HG03196 (cell line): ENCODE results near the gene TSPAN4.
A peak's percentile ranks its signal among the peaks of the same experiment; 100 is the strongest.

Source experiments
- ATAC-seq: cut with Tn5 transposase; IDR thresholded peaks from one replicate; pipeline ENCODE4 v1.9.1; 2021; ENCODE audit not compliant: unreplicated experiment

Gene TSPAN4, protein sequence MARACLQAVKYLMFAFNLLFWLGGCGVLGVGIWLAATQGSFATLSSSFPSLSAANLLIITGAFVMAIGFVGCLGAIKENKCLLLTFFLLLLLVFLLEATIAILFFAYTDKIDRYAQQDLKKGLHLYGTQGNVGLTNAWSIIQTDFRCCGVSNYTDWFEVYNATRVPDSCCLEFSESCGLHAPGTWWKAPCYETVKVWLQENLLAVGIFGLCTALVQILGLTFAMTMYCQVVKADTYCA

DNA sequence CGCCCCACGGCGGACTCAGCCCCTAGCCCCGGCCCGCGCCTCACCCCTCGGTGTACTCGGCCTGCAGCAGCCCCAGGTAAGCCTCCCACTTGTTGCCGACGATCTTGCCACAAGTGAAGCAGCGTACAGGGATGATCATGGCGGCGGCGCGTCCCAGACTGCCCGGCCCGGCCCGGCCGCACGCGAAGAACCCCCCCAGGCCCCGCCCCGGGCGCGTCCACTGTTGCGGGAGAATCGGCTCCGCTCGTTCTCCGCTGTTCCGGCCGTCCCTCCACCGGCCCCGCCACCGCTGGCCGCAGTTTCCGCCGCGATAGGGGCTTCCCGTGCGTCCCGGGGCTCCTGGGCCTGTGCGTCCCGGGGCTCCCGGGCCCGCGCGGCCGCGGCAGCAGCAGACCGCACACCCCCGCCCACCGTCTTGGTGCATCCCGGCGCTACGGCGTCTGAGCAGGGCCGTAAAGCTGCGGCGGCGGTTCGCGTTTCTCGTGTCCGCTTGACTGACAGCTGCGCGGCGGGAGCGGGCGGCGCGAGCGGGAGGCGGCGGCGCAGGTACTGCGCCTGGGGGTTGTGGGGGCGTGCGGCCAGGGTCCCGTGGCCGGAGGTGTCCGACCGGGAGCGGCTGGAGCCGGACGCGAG, at the start of gene TSPAN4, which contains the start of gene POLR2L:
TSS of gene TSPAN4 (plus strand) at position 483 of the 633 bp plus-strand sequence. CDS start 7,453 bp downstream, outside the sequence.
TSS of gene POLR2L (minus strand) at position 160 of the 633 bp plus-strand sequence. CDS start at position 139, 21 bp downstream.
- peak; percentile 46 for ATAC-seq

DNA sequence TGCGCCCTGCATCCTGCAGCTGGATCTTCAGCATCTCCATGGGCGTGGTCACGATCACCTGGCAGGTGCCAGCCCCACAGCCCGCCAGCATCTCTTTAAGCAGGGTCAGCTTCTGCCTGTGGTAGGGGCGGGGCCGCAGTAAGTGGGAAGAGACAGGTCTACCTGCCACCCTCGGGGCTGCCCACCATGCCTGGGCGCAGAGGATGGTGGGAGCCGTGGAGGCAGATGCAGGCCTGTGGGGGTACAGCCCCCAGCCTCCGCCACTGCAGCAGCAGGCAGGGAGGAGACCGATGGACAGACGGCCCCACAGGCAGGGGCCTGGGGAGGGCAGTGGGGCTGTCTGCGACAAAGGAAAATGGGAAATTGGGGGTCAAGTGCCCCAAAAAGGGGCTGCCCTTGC, 49.8 kb upstream of the TSPAN4 start:
- ATAC-seq: no peak

DNA sequence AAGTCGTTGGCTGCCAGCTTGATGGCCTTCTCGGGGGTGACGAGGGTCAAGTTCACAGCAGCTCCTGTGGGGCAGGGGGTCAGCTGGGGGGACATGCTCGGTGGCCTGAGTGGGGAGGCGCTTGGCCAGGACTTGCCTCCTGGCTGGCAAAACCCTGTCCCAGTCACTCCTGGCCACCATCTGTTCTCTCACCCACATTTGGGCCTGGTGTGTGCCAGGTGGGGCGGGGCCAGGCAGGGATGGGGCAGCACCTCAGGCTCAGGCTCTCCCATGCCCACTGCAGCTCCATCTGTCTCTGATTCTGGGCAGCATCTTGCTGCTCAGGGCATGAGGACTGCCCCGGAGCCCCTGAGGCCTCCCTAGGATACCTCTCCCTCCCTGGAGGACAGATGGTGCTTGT, 49.1 kb upstream of the TSPAN4 start:
- ATAC-seq: no peak

DNA sequence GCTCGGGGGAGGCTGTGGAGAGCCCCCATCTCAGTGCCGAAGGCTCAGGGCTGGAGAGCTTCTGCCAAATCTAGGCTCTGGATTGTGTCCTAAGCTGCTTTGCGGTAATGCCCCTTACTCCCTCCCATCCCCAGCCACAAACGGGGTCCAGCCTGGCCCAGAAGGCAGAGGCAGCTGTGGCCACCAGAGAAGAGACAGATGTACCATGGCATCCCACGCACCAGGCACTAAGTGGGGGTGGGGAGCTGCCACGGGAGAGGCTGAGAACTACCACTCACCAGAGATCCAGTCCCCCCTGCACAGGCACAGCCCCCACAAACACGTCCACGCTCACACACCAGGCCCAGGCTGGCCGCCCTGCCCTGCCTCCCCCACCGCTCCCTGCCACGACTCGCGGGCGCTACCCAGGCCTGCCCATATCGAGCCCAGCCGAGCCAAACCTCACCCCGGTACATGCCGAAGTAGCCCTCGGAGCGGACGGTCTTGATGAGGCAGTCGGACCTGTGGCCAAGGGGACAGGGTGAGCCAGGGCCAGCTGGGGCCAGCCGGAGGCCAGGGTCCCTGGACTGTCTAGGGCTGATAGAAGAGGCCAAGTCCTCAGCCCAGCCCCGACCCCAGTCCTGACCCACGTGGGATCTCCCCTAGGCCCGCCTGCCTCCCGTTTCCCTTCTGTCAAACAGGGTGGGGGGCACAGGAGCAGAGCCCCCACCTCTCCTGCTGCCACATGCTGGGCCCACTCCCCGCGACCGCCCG, 48.5 kb upstream of the TSPAN4 start:
- ATAC-seq: no peak

DNA sequence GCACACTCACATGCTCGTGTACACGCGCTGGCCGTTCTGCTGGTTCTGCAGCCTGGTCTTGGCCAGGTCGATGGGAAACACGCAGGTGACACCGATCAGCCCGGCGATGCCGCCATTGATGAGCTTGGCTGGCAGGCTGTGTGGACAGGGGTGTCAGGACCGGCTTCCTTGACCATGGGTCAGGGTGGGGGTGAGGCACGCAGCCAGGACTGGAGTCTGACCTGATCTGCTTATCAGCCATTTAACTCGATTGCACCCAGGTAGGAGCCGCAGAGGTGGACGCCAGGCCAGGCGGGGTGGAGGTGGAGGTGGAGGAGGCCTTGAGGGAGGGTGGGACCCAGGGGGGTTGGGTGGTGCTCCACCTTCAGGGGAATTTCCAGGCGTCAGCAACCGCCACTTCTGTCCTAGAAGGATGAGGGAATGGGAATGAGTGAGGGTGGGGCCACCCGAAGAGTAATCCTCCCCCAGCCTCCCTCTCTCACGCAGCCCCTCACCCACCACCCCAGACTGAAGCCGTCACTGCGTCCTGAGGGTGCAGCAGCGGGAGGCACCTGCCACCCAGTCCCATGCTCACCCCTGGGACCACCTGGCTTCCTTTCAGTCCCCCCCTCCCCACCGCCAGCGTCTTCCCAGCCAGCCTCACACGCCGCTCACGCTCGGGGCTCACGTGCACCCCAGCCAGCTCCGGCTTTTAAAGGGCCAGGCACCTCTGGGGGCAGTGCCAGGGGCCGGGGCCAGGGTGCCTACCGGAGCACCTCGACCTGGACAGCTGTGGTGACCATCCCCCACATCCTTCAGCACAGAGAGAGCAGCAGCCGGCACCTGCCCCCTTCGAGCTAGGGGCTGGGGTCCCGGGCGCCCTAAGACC, 47.7 kb upstream of the TSPAN4 start:
- ATAC-seq: no peak

DNA sequence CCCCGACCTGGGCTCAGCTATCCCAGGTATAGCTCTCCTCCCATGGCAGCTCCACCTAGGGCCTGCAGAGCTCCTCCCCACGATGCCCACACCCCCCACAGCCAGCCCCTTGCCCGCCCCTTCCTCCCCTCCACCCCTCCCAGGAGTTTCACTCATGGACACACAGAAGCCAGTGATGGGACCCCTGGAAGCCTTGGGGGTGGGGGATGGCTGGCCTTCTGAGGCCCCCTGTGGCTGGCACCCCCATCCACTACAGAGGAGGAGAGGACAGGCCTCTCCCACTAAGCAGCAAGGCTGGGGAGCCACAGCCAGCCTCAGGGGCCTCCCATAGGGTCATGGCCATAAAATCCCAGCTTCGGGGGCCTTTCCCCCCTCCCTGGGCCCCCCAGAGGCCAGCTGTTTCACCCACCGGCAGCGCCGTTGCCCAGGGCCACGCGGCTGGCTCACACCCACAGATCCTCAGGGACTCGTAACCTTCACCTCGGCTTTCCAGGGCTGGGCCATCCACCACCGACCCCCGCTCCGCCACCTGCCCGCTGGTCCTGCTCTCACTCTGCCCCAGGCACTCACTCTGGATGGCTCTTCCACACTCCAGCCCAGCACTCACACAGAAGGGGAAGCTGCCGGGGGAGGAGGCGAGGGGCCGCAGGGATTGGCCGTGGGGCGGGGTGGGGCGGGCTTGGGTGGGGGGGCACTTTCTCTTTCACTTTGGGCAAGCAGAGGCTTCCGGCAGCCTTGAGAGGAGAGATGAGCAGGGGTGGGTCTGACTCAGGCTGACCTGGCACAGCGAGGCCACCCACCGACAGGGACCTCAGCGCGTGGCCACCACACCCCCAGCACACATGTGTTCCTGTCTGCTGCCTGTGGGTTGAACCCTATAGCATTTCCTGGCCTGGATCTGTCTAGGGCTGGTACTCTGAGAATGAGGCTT, 46.8 kb upstream of the TSPAN4 start:
- ATAC-seq: peak; percentile 23

DNA sequence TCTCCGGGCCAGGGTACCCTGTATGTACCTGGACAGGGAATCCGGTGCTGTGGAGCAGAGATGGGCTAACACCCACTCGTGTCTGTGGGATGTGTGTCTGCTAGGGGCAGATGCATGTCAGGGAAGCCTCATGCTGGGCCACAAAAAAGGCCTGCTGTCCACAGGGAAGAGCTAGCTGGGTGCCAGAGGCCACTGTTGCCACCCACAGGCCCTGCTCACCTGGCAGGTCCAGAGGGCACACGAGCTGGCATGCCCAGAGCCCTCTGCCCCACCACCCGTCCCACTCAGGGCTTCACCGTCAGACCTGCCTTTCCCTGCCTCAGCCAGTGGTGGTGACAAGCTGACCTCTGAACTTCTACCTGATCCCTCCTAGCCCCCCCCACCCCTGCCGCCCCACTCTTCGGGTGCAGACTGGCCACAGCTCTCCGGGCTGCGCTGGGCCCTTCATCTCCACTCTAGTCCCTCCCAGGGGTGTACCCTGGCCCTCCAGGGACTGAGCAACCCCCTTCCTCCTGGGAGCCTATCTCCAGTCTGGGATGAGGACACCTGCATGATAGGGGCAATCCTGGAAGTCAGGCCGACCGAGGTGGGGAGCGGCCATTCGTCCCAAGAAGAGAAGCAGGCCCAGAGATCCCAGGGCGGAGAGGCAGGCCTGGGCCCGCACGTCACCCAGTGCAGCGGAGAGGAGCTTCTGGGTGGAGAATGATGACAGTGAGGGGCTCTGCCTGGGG, 45.9 kb upstream of the TSPAN4 start:
- no peak for ATAC-seq

DNA sequence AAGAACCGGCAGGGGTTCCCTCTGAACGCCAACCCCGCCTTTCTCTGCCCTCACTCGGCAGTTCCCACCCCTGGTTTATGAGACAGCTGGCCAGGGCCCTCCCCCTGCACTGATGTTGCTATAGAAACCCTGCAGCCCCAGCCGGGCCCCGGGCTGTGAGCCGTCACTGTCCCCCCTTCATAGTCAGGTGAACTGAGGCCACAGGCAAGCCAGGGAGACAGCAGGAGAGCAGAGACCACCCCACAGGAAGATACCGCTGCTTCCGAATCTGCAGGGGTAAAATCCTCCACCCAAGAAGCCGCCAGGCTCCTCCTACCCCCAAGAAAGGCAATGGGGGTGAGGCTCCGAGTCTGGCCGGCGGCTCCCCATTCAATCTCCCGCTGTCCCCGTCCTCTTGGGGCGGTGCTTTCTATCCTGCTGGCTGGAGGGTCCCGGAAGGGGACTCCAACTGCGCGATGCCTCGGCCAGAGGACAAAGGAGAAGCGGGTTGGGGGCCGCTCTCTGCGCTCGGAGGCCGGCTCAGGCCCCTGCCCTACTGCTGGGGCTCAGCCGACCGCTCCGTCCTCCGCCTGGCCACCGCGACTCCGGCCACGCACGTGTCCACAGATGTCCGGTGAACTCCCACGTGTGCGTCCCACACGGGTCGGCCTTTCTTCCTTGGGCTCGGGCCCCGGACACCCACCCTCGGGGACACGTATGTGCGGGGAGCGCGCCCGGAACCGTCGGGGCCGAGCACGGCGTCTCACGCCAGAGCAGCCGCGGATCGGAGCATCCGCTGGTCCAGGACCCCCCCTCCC, 45.2 kb upstream of the TSPAN4 start:
- ATAC-seq: peak; percentile 37

DNA sequence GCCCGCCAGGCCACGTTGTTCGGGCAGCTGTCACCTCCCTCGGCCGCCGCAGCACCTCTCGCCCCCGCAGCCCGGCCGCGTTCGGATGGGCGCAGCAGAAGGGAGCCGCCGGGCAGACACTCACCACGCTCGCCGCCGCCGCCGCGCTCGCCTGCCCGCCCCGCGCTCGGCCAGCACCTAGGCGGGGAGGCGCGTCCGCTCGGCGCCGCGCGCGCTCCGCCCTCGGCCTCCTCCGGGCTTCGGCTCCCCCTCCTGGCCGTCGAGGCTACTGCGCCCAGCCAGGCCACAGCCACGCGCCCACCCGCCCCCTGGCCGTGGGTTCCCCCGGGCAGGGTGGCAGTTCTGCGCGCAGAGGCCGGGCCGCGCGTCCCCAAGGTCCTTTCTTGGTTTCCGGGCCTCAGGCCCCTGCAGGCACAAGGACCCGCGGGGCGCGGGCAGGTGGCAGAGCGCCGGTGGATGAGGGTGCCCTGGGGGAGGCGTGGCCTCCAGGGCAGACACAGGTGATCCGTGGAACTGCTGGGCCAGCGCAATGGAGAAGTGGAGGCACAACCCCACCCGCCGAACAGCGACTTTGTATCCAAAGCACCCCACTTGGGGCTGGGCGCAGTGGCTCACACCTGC, 44.4 kb upstream of the TSPAN4 start, which contains the start of gene SLC25A22:
TSS of gene SLC25A22 (minus strand) at position 189 of the 621 bp plus-strand sequence. CDS start 3,275 bp downstream, outside the sequence.
- peak; percentile 48 for ATAC-seq

DNA sequence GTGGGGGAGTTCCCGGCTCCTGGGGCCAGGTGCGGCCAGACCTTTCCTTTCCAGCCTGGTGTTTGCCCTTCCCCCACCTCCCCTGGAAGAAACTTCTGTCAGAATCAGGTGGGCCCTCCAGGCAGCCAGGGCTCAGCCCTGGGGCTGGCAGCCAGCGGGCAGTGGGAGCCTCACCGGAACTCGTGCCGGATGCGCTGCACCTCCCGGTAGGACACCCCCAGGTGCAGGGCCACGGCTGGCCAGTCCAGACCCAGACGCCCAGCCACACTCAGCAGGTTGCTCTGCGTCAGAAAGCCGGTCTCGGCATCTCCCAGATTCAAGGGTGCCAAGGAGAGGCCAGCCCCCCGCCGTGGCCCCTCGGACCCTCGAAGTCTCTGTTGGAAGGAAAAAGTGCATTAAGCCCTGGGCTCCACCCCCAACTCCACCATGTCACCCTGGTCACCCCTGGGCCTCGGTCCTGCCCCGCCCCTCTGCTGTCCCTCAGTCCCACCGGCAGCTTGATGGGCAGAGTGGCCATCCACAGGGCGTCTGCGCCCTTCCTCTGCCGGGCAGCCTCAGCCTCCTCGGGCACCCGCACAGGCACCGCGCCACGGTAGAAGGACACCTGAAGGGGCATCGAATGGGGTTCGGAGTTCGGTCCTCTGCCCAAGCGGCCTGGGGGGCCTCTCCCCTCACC, 42.9 kb upstream of the TSPAN4 start:
- ATAC-seq: no peak

DNA sequence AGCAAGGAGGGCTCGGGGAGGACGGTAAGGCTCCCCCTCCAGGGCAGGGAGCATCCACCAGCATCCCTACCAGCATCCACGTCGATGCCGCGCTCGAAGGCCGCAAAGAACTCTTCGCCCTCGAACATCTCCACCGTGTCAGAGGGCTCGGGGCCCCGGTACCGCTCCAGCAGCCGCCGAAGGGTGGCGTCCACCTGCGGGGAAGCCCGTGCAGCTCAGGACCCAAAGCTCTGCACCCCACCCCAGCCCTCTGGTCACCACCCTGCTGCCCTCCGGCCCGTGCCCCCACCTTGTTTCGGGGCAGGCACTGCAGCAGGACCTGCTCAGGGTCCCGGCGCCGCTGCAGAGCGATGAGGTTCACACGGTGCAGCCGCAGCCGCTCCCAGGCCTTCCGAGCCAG, 42.2 kb upstream of the TSPAN4 start:
- ATAC-seq: no peak

DNA sequence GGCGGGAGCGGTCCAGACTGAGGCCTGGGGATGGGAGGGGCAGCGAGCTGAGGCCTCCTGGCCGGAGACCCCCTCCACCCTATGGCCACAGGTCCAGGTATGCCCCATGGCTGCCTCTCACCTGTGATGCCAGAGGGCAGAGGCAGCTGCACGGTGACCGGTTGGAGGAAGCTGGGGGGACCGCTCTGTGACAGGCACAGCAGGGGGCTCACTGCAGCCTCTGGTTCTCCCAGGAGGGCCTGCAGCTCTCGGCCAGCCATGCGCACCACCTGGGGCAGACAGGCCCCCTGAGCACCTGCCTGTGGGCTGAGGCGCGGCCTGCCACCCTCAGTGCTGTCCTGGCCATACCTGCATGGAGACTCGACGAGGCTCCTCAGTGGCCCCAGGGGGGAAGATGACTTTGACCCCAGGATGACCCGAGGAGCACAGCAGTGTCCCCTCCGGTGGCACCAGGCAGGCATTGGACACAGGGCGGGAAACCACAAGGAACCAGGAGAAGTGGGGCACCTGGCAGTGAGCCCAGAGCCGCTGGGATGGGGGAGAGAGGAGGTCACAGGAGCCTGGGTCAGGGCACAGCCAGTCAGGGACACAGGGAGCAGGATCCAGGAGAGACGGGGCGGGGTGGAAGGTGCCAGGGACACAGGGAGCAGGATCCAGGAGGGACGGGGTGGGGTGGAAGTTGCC, 41.4 kb upstream of the TSPAN4 start:
- no peak for ATAC-seq

DNA sequence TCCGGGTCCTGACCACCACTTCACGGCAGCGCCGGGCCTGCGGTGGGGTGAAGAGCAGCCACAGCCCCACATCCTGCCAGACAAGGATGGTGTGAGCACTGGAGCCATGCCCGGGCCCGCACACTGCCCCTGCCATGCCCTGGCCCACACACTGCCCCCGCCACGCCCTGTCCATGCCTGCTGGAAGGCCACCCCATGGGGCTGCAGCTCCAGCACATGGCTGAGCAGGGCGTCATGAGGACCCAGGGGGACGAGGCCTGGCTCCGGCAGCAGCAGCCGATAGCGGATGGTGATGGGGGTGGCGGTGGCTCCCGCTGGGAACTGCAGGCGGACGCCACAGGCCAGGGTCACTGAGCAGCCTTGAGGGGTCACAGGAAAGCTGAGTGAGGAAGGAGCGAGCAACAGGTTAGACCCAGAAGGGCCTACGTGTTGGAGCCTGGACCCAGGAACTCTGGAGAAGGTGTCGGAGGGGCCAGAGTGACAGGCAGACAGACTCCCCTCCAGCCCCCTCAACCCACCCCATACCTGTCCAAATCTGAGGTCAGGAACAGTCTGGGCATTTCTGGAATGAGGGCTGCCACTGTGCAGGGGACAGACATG, 40.5 kb upstream of the TSPAN4 start:
- no peak for ATAC-seq

DNA sequence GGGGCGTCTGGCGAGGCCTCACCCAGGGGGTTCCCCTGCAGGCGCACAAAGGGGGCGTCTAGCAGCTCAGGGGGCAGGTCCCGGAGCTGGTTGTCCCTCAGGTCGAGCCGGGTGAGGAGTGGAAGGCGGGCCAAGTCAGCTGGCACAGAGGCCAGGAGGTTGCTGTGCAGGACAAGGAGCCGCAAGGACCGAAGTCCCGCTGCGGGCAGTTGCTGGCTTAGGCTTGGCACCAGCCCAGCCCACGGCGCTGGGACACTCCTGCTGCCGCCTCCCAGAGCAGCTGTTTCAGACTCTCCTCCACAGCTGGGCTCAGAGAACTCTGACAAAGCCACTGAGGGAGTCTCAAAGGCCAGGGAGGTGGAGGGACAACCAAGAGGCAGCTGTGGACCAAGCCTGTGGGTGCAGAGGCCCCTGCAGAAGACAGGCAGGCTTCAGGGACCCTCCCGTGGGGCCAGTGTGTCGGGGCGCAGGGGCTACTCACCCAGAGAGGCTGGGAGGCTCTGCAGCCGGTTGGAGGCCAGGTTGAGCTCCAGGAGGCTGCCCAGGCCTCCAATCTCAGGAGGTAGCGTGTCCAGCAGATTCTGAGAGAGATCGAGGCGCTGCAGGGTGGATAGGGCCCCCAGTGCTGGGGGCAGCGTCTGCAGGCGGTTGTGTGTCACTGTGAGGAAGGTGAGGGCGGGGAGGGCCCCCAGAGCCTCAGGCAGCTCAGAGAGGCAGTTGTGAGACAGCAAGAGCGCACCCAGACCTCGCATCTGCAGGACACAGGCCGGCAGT, 39.8 kb upstream of the TSPAN4 start:
- no peak for ATAC-seq

DNA sequence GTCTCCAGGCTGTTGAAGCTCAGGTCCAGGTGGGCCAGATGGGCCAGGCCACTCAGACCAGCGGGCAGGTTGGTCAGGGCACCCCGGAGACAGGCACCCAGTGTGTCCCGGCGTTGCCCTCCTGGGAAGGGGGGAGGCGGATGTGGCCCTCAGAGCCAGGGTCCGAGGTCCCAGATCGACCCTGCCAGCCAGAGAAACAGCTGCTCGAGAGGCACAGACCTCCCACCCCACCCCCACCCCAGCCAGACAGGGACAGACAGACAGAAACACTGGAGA, 39.2 kb upstream of the TSPAN4 start:
- ATAC-seq: no peak
